Lower leg skin (tissue), 3 donors: ENCODE data around the gene ADA.

Source experiments
- CTCF ChIP-seq, 3 donors: fragments of 450-650 bp; IDR thresholded peaks; one replicate each; pipeline ENCODE4 v1.5.1; 2016; ENCODE audit warnings: antibody characterized with exemption in 3 of 3, mild to moderate bottlenecking in 3 of 3, moderate library complexity in 2 of 3
- POLR2A ChIP-seq, 2 donors: fragments of 450-650 bp; IDR thresholded peaks; one replicate each; pipeline ENCODE4 v1.6.1; 2016 to 2017; ENCODE audit warnings: antibody characterized with exemption in 2 of 2, mild to moderate bottlenecking in 1 of 2, moderate library complexity in 1 of 2

GRCh38 chr20:44644230-44644617 lies 7.3 kb downstream of the ADA start:
- TF ChIP-seq CTCF (IDR thresholded peaks at IDR 0.05) (no peak), POLR2A (IDR thresholded peaks at IDR 0.05) (no peak)
